Urothelium cell line (cell line): ENCODE measurements around the gene SLC7A5.
"Not testable (repeated sequence)": the region's sequence is repeated elsewhere in the genome, so short reads cannot be mapped to it uniquely, and the experiment has no call there.

Experiments used
- DNase-seq: peaks from one replicate; pipeline ENCODE4 v3.0.0; 2011; ENCODE audit warnings: low spot score, mixed read lengths
- FAIRE-seq: peaks from 2 replicates; lab custom pipeline; 2011; peaks lifted over from hg19 to GRCh38; lab: Jason Lieb, UNC

Gene SLC7A5

GRCh38 chr16:87869061-87869878 is at the start of gene SLC7A5:
Gene SLC7A5 (minus strand): TSS chr16:87869507. CDS start chr16:87869422, 85 bp downstream.
- not testable (repeated sequence) for FAIRE-seq
- DNase-seq: peak; percentile 73

GRCh38 chr16:87918338-87918737 is 49.0 kb upstream of the SLC7A5 start:
- no peak for FAIRE-seq
- no peak for DNase-seq

- DNase-seq: no peak
- FAIRE-seq: peak; percentile 99
Measured at GRCh38 chr16:87917503-87917902, 48.2 kb upstream of the SLC7A5 start.

- DNase-seq: no peak
- no peak for FAIRE-seq
Measured at GRCh38 chr16:87914812-87915211, 45.5 kb upstream of the SLC7A5 start.

GRCh38 chr16:87914021-87914725 is 44.9 kb upstream of the SLC7A5 start:
- FAIRE-seq, DNase-seq: not testable (repeated sequence)

- not testable (repeated sequence) for DNase-seq, FAIRE-seq
Measured at GRCh38 chr16:87912691-87913090, 43.4 kb upstream of the SLC7A5 start.

- not testable (repeated sequence) for FAIRE-seq, DNase-seq
Measured at GRCh38 chr16:87911106-87911763, 41.9 kb upstream of the SLC7A5 start.

- peak; percentile 64 for DNase-seq
- FAIRE-seq: not testable (repeated sequence)
Measured at GRCh38 chr16:87909203-87909935, 40.1 kb upstream of the SLC7A5 start.

GRCh38 chr16:87908101-87908500 is 38.8 kb upstream of the SLC7A5 start:
- not testable (repeated sequence) for FAIRE-seq, DNase-seq

- DNase-seq, FAIRE-seq: not testable (repeated sequence)
Measured at GRCh38 chr16:87905521-87905920, 36.2 kb upstream of the SLC7A5 start.

- DNase-seq, FAIRE-seq: not testable (repeated sequence)
Measured at GRCh38 chr16:87904963-87905362, 35.7 kb upstream of the SLC7A5 start.

GRCh38 chr16:87900489-87900888 is 31.2 kb upstream of the SLC7A5 start:
- not testable (repeated sequence) for FAIRE-seq, DNase-seq

GRCh38 chr16:87897521-87898505 is 28.5 kb upstream of the SLC7A5 start:
- DNase-seq (no peak), FAIRE-seq (no peak)

GRCh38 chr16:87896924-87897520 is 27.7 kb upstream of the SLC7A5 start:
- DNase-seq, FAIRE-seq: not testable (repeated sequence)

GRCh38 chr16:87896176-87896890 is 27.0 kb upstream of the SLC7A5 start:
- not testable (repeated sequence) for FAIRE-seq, DNase-seq

- DNase-seq (no peak), FAIRE-seq (no peak)
Measured at GRCh38 chr16:87895641-87896141, 26.4 kb upstream of the SLC7A5 start.

- not testable (repeated sequence) for FAIRE-seq, DNase-seq
Measured at GRCh38 chr16:87894005-87894404, 24.7 kb upstream of the SLC7A5 start.

GRCh38 chr16:87891764-87892163 is 22.5 kb upstream of the SLC7A5 start:
- FAIRE-seq (no peak), DNase-seq (no peak)
